ENCODE data around the gene SLC9A3. TPM values are rescaled to one million over a fixed set of nuclear protein-coding genes. Genes with fewer than 3 reads are reported as not detected.

SLC9A3 gene
- polyA plus RNA-seq, 1 of the 3 experiments (the other 2 are of a cell fraction) = 1.9 TPM

GRCh38 chr5:432928-433791 is 91.1 kb downstream of the SLC9A3 start:
- Histone ChIP-seq H3K9ac (no peak overlapping the region), H3F3A (replicated peaks; ENCODE audit: insufficient read depth) (no peaks in the 10 kb centered on the region), H4K20me1 (ENCODE audit: insufficient read depth) (no peaks in the 10 kb centered on the region), H3K79me2 (ENCODE audit: insufficient read depth) (no peaks in the 10 kb centered on the region), H3K4me1 (ENCODE audit: control insufficient read depth in 1 of 2, insufficient read depth in 2 of 2, low read depth in 1 of 2, low read length in 1 of 2) (peaks cover 0 to 11% of the 10 kb centered on the region in 2 experiments; a peak in 1 of 4 replicates), H2AFZ (ENCODE audit: low read depth) (no peak overlapping the region), H3K36me3 (replicated peaks in 1 of 2; ENCODE audit: control insufficient read depth in 1 of 2, insufficient read depth in 2 of 2, low read length in 1 of 2) (no peaks in the 10 kb centered on the region), H3K4me3 (ENCODE audit: low read depth in 2 of 2, low read length in 1 of 2) (no peak overlapping the region), H3K9me2 (no peaks in the 10 kb centered on the region), H3K9me3 (no peaks in the 10 kb centered on the region), H3K27me3 (ENCODE audit: insufficient read depth) (no peaks in the 10 kb centered on the region), H3K4me2 (no peak overlapping the region), H3K27ac (ENCODE audit: low read depth in 2 of 2, low read length in 1 of 2) (no peak overlapping the region)
- ChIA-PET POLR2A (no interaction called here), CTCF (interaction anchor here (1.5 kb wide), 1 partner anchor 245 kb away, joined by 3 read pairs; no protein-coding TSS in a partner anchor)
- no peak for DNase-seq
- WGBS (ENCODE audit: low lambda C conversion rate) = 62% methylated on average over 15 of the region's 23 CpGs
- TF ChIP-seq TAF1 (IDR thresholded peaks at IDR 0.05; ENCODE audit: borderline replicate concordance, low read depth, low read length) = no peak
- TF ChIP-seq IRF3 (IDR thresholded peaks at IDR 0.05; ENCODE audit: low read depth, low read length) = no peak
- no peak for TF ChIP-seq MXI1 (IDR thresholded peaks at IDR 0.05; ENCODE audit: low read depth, low read length)
- no peak for TF ChIP-seq RAD21 (IDR thresholded peaks at IDR 0.05; ENCODE audit: low read length)
- no peak for TF ChIP-seq YY1 (IDR thresholded peaks at IDR 0.05; ENCODE audit: low read depth)
- TF ChIP-seq FOXM1 (IDR thresholded peaks at IDR 0.05; ENCODE audit: low read depth) = no peak
- TF ChIP-seq, protein P1, sequence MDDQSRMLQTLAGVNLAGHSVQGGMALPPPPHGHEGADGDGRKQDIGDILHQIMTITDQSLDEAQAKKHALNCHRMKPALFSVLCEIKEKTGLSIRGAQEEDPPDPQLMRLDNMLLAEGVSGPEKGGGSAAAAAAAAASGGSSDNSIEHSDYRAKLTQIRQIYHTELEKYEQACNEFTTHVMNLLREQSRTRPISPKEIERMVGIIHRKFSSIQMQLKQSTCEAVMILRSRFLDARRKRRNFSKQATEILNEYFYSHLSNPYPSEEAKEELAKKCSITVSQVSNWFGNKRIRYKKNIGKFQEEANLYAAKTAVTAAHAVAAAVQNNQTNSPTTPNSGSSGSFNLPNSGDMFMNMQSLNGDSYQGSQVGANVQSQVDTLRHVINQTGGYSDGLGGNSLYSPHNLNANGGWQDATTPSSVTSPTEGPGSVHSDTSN (IDR thresholded peaks at IDR 0.05) = no peak

DNA sequence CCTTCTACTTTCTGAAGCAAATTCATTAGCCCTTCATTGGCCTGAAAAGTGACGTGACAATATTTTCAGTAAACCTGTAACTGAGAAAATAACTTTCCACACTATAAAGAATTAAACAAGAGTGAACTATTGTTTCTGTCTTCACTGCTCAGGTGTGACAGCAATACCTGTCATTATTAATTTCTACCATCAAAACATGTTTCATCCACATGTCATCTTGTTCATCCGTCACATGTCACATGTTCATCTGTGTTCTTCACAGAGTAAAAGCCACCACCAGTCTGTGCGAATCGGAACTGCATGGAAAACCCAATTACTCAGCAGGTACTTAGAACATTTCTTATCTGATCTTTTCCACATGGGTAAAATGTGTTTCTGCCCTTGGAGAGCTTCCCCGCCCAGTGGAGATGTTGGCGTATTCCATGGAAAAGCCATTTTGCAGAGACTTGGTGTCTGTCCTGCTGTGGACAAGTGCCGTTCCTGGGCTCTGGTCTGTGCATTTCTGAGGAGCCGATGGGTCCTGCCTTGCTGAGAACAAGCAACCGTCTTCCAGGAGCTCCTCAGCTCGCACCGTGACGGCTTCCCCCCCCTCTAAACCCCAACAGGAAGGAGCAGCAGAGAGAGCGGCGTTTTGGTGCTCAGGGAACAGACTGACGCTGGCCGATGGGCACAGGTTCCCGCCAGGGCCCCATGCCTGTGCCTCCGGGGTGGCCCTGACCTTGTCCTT is 91.9 kb downstream of the SLC9A3 start:
- POLR2A ChIA-PET = no interaction called here
- H3K79me2 ChIP-seq (ENCODE audit: insufficient read depth) = no peaks in the 10 kb centered on the region
- no peak overlapping the region for H3K4me2 ChIP-seq
- H3K9me2 ChIP-seq = no peaks in the 10 kb centered on the region
- no peak overlapping the region for H3K27ac ChIP-seq (ENCODE audit: low read depth in 2 of 2, low read length in 1 of 2)
- CTCF ChIA-PET = interaction anchor here (0.6 to 2.7 kb wide), 9 partner anchors 10 to 289 kb away, joined by 3 to 18 read pairs (median 5); no protein-coding TSS in a partner anchor
- H3K9ac ChIP-seq = no peak overlapping the region
- H3F3A ChIP-seq (replicated peaks; ENCODE audit: insufficient read depth) = no peaks in the 10 kb centered on the region
- H4K20me1 ChIP-seq (ENCODE audit: insufficient read depth) = no peaks in the 10 kb centered on the region
- no peak overlapping the region for H2AFZ ChIP-seq (ENCODE audit: low read depth)
- no peak for DNase-seq
- no peaks in the 10 kb centered on the region for H3K9me3 ChIP-seq
- H3K27me3 ChIP-seq (ENCODE audit: insufficient read depth) = no peaks in the 10 kb centered on the region
- TF ChIP-seq TEAD4 (IDR thresholded peaks at IDR 0.05; ENCODE audit: borderline replicate concordance, insufficient read depth) (no peak), NRF1 (IDR thresholded peaks at IDR 0.05; ENCODE audit: low read depth, low read length) (no peak), RCOR1 (IDR thresholded peaks at IDR 0.05; ENCODE audit: low read length) (no peak), NFIC (IDR thresholded peaks at IDR 0.05; ENCODE audit: borderline replicate concordance) (no peak), FOXM1 (IDR thresholded peaks at IDR 0.05; ENCODE audit: low read depth) (no peak), REST (IDR thresholded peaks at IDR 0.05; ENCODE audit: low read depth, low read length) (no peak)
- TF ChIP-seq, protein P1 (IDR thresholded peaks at IDR 0.05) = no peak
- H3K36me3 ChIP-seq (replicated peaks in 1 of 2; ENCODE audit: control insufficient read depth in 1 of 2, insufficient read depth in 2 of 2, low read length in 1 of 2) = no peaks in the 10 kb centered on the region
- peaks cover 0 to 8% of the 10 kb centered on the region in 2 experiments; a peak in 1 of 4 replicates for H3K4me1 ChIP-seq (ENCODE audit: control insufficient read depth in 1 of 2, insufficient read depth in 2 of 2, low read depth in 1 of 2, low read length in 1 of 2)
- H3K4me3 ChIP-seq (ENCODE audit: low read depth in 2 of 2, low read length in 1 of 2) = no peak overlapping the region
- 73% methylated on average over 14 of the region's 18 CpGs for WGBS (ENCODE audit: low lambda C conversion rate)
